GM13976 (cell line): ENCODE measurements around the gene MMS19.

Experiments
- DNase-seq: peaks from one replicate; pipeline ENCODE4 v3.0.0; 2012; ENCODE audit warnings: low spot score
- CTCF ChIP-seq: IDR thresholded peaks from 2 replicates; pipeline ENCODE4 v1.5.1; 2012; ENCODE audit warnings: borderline replicate concordance, mild to moderate bottlenecking; ENCODE audit not compliant: insufficient read depth; ENCODE audit errors: extremely low read depth, missing control alignments, control extremely low read depth
- in situ Hi-C: fragments of 300-500 bp; cut with MboI; formaldehyde crosslinking; loops from one replicate; pipeline ENCODE4 v1.12.0; 2022; ENCODE audit warnings: low sequenced_read_pairs, mixed read lengths, inconsistent platforms; ENCODE audit not compliant: unreplicated experiment

MMS19 gene

GRCh38 chr10:97498076-97498840 lies at the start of gene MMS19:
MMS19 (minus strand) TSS chr10:97498422; CDS start chr10:97498384, 38 bp downstream.
- peak; percentile 99 for DNase-seq
- no peak for TF ChIP-seq CTCF
- in situ Hi-C loops, result no loop called here

- no peak for DNase-seq
- TF ChIP-seq CTCF, result no peak
- in situ Hi-C loops, result no loop called here
Measured at GRCh38 chr10:97547962-97548361, 49.7 kb upstream of the MMS19 start.

GRCh38 chr10:97547271-97547600 lies 49.0 kb upstream of the MMS19 start:
- DNase-seq, result no peak
- no peak for TF ChIP-seq CTCF
- in situ Hi-C loops, result no loop called here

GRCh38 chr10:97546456-97547270 lies 48.4 kb upstream of the MMS19 start:
- no peak for TF ChIP-seq CTCF
- in situ Hi-C loops, result no loop called here
- no peak for DNase-seq

- in situ Hi-C loops, result no loop called here
- DNase-seq, result no peak
Measured at GRCh38 chr10:97543025-97543546, 44.9 kb upstream of the MMS19 start.

More at GRCh38 chr10:97543025-97543546, 44.9 kb upstream of the MMS19 start:
- TF ChIP-seq CTCF, result no peak
